Transverse colon (tissue), 4 donors: Measurements from ENCODE around the gene GTF3C4. TPM values are rescaled to one million over a fixed set of nuclear protein-coding genes. Genes with fewer than 3 reads are reported as not detected.
A peak's percentile ranks its signal among the peaks of the same experiment; 100 is the strongest.

ENCODE experiments used
- DNase-seq: peaks from one replicate; pipeline ENCODE4 v3.0.0-alpha.2; 2019
- H3K27ac ChIP-seq, 4 donors: fragments of 200-600 bp; sonication (generic); 2 replicates each; pipeline ENCODE4 v1.5.1; 2016 to 2018; ENCODE audit warnings: inconsistent platforms in 4 of 4
- H3K27me3 ChIP-seq: fragments of 200-600 bp; sonication (generic); 2 replicates; pipeline ENCODE4 v1.5.1; 2017; ENCODE audit warnings: inconsistent platforms
- H3K36me3 ChIP-seq, 4 donors: fragments of 200-600 bp; sonication (generic); 2 replicates each; pipeline ENCODE4 v1.5.1; 2017 to 2019; ENCODE audit warnings: inconsistent platforms in 4 of 4
- H3K4me1 ChIP-seq, 4 donors: fragments of 200-600 bp; sonication (generic); 2 replicates each; pipeline ENCODE4 v1.5.1; 2017 to 2020; ENCODE audit warnings: inconsistent platforms in 4 of 4
- H3K4me3 ChIP-seq, 4 donors: fragments of 200-600 bp; sonication (generic); 1 replicate in 1 of 4; 2 replicates in 3 of 4; pipeline versions ENCODE4 v1.5.1 to v1.6.1; 2017 to 2019; ENCODE audit warnings: inconsistent platforms in 4 of 4
- H3K9me3 ChIP-seq, 2 donors: fragments of 200-600 bp; sonication (generic); 2 replicates each; pipeline ENCODE4 v1.5.1; 2017 to 2019; ENCODE audit warnings: inconsistent platforms in 2 of 2
- CTCF ChIP-seq, 5 experiments: fragments of 200-600 bp in 3 of 5; fragments of 450-650 bp in 2 of 5; sonication (generic) in 3 of 5; IDR thresholded peaks; 1 replicate in 2 of 5; 2 replicates in 3 of 5; pipeline ENCODE4 v1.5.1; 2016 to 2017; ENCODE audit warnings: antibody characterized with exemption in 5 of 5, inconsistent platforms in 3 of 5, mild to moderate bottlenecking in 2 of 5, moderate library complexity in 1 of 5
- EP300 ChIP-seq: sonication (generic); formaldehyde crosslinking; IDR thresholded peaks from one replicate; pipeline ENCODE4 v1.6.1; 2017; ENCODE audit warnings: antibody characterized with exemption, low read depth
- POLR2A ChIP-seq: fragments of 450-650 bp; IDR thresholded peaks from one replicate; pipeline ENCODE4 v1.6.1; 2016; ENCODE audit warnings: antibody characterized with exemption, mild to moderate bottlenecking, moderate library complexity
- POLR2AphosphoS5 ChIP-seq, 3 donors: sonication (generic); formaldehyde crosslinking; IDR thresholded peaks; one replicate each; pipeline ENCODE4 v1.6.1; 2016; ENCODE audit warnings: antibody characterized with exemption in 3 of 3
- WGBS, 2 donors: methylation state at CpG; one replicate each; pipeline ENCODE4 v1.1.5; 2018; ENCODE audit warnings: low coverage in 1 of 2; 5-methylcytosine and 5-hydroxymethylcytosine counted together
- in situ Hi-C, 4 donors: fragments of 200-750 bp; cut with MboI; loops; one replicate each; pipeline versions ENCODE4 v1.15.0 to v1.15.1; 2017; ENCODE audit warnings: low sequenced_read_pairs in 3 of 4, low pct_ligation_motif_present in 1 of 4, low pct_unique_long_range_greater_than_20kb in 1 of 4
- intact Hi-C: fragments of 100-400 bp; cut with DNase I; formaldehyde crosslinking; loops from one replicate; pipeline ENCODE4 v1.15.1; 2023; ENCODE audit warnings: low total_unique reads
- total RNA-seq, 4 donors: library from RNA; depleted of rRNA; stranded (reverse); fragments of >200 nt; gene quantifications; one replicate each; pipeline ENCODE4 v1.1.0, GENCODE V29; 2016

Gene GTF3C4
- total RNA-seq, 4 donors from 2014 or later, result 4.0 to 12.3 (median 8.8) TPM

GRCh38 chr9:132731230-132731629, 61.0 kb downstream of the GTF3C4 start:
- 57 to 100% methylated on average over 1 to 3 of the region's 3 CpGs for WGBS, 2 donors
- in situ Hi-C loops, result no loop called here

GRCh38 chr9:132732326-132733259, 62.3 kb downstream of the GTF3C4 start:
- intact Hi-C loops, result no loop called here
- Histone ChIP-seq H3K27ac (no peak overlapping the region), H3K4me1 (peaks cover 0 to 7% (median 0%) of the 10 kb centered on the region in 4 donors), H3K9me3 (no peaks in the 10 kb centered on the region), H3K27me3 (no peaks in the 10 kb centered on the region), H3K36me3 (no peaks in the 10 kb centered on the region), H3K4me3 (no peak overlapping the region)
- no peak for TF ChIP-seq POLR2A
- TF ChIP-seq CTCF (IDR thresholded peaks at IDR 0.05), result no peak
- in situ Hi-C loops, result no loop called here
- no peak for DNase-seq
- WGBS, 2 donors, result 63 to 78% methylated on average over 6 to 17 of the region's 17 CpGs

More at GRCh38 chr9:132731230-132731629, 61.0 kb downstream of the GTF3C4 start:
- no peak overlapping the region for H3K27ac ChIP-seq
- H3K36me3 ChIP-seq, result no peaks in the 10 kb centered on the region
- H3K4me3 ChIP-seq, result no peak overlapping the region
- no peaks in the 10 kb centered on the region for H3K27me3 ChIP-seq
- H3K4me1 ChIP-seq, result peaks cover 0 to 7% (median 0%) of the 10 kb centered on the region in 4 donors
- no peaks in the 10 kb centered on the region for H3K9me3 ChIP-seq
- intact Hi-C loops, result no loop called here
- TF ChIP-seq EP300 (no peak), POLR2A (no peak), POLR2AphosphoS5 (IDR thresholded peaks at IDR 0.05) (no peak), CTCF (IDR thresholded peaks at IDR 0.05) (no peak)
- peak; percentile 38 for DNase-seq

- in situ Hi-C loops, result no loop called here
- Histone ChIP-seq H3K27ac (no peak overlapping the region), H3K9me3 (no peaks in the 10 kb centered on the region), H3K4me3 (no peak overlapping the region), H3K27me3 (no peaks in the 10 kb centered on the region), H3K4me1 (peaks cover 0 to 7% (median 0%) of the 10 kb centered on the region in 4 donors), H3K36me3 (no peaks in the 10 kb centered on the region)
- 75% methylated on average over 22 of the region's 22 CpGs; no CpG with 5 or more reads in 1 of the 2 donors for WGBS, 2 donors
- DNase-seq, result no peak
- no peak for TF ChIP-seq EP300
- intact Hi-C loops, result no loop called here
These were observed 63.1 kb downstream of the GTF3C4 start for GRCh38 chr9:132733260-132733815.

GRCh38 chr9:132739710-132740310, 69.5 kb downstream of the GTF3C4 start:
- 71% methylated on average over 9 of the region's 9 CpGs; no CpG with 5 or more reads in 1 of the 2 donors for WGBS, 2 donors
- Histone ChIP-seq H3K9me3 (no peaks in the 10 kb centered on the region), H3K36me3 (no peaks in the 10 kb centered on the region), H3K4me1 (peaks cover 0 to 3% (median 1%) of the 10 kb centered on the region in 4 donors), H3K4me3 (no peak overlapping the region), H3K27ac (no peak overlapping the region), H3K27me3 (peaks cover 41% of the 10 kb centered on the region)
- no peak for TF ChIP-seq EP300
- no peak for TF ChIP-seq POLR2A
- no peak for TF ChIP-seq POLR2AphosphoS5 (IDR thresholded peaks at IDR 0.05)
- no peak for TF ChIP-seq CTCF (IDR thresholded peaks at IDR 0.05)
- in situ Hi-C loops, result no loop called here
- intact Hi-C loops, result no loop called here
- peak; percentile 68 for DNase-seq
